H9 (cell line): ENCODE data around the gene EME1. TPM values are rescaled to one million over a fixed set of nuclear protein-coding genes. Genes with fewer than 3 reads are reported as not detected.
A peak's percentile ranks its signal among the peaks of the same experiment; 100 is the strongest.

Experiments
- DNase-seq: peaks from one replicate; pipeline ENCODE4 v3.0.0-alpha.2; 2017
- H2AFZ ChIP-seq: one replicate; pipeline ENCODE4 v1.6.1; 2013; ENCODE audit warnings: mild to moderate bottlenecking, low read length, control low read depth, moderate library complexity
- H2AK5ac ChIP-seq: 2 replicates; pipeline ENCODE4 v1.6.1; 2013; ENCODE audit warnings: low read length, control low read depth, mixed read lengths; ENCODE audit not compliant: insufficient read length
- H2BK120ac ChIP-seq: one replicate; pipeline ENCODE4 v1.6.1; 2013; ENCODE audit warnings: low read depth, mild to moderate bottlenecking, low read length, control low read depth, inconsistent platforms; ENCODE audit not compliant: poor library complexity, severe bottlenecking
- H2BK12ac ChIP-seq: 2 replicates; pipeline ENCODE4 v1.6.1; 2013; ENCODE audit warnings: low read length, control low read depth, mixed read lengths, low read depth; ENCODE audit not compliant: insufficient read length
- H2BK15ac ChIP-seq: 2 replicates; pipeline ENCODE4 v1.6.1; 2013; ENCODE audit warnings: low read depth, low read length, control low read depth
- H2BK20ac ChIP-seq: one replicate; pipeline ENCODE4 v1.6.1; 2013; ENCODE audit warnings: low read depth, mild to moderate bottlenecking, low read length, control low read depth, inconsistent platforms; ENCODE audit not compliant: poor library complexity, severe bottlenecking
- H2BK5ac ChIP-seq: 2 replicates; pipeline ENCODE4 v1.6.1; 2013; ENCODE audit warnings: low read length, control low read depth, mixed read lengths; ENCODE audit not compliant: insufficient read length
- H3K14ac ChIP-seq: 2 replicates; pipeline ENCODE4 v1.6.1; 2013; ENCODE audit warnings: low read length, control low read depth; ENCODE audit not compliant: insufficient read depth
- H3K18ac ChIP-seq: 2 replicates; pipeline ENCODE4 v1.6.1; 2013; ENCODE audit warnings: low read depth, mild to moderate bottlenecking, mixed read lengths, low read length, control low read depth; ENCODE audit not compliant: insufficient read length
- H3K23ac ChIP-seq: 2 replicates; pipeline ENCODE4 v1.6.1; 2013; ENCODE audit warnings: low read length, control low read depth, mixed read lengths, low read depth; ENCODE audit not compliant: insufficient read length
- H3K23me2 ChIP-seq: 2 replicates; pipeline ENCODE4 v1.6.1; 2013; ENCODE audit warnings: low read depth, mild to moderate bottlenecking, mixed read lengths, low read length, control low read depth; ENCODE audit not compliant: insufficient read length, poor library complexity, severe bottlenecking
- H3K27ac ChIP-seq: 2 replicates; pipeline ENCODE4 v1.5.1; 2013; ENCODE audit warnings: low read length, control low read depth, mixed read lengths, low read depth; ENCODE audit not compliant: insufficient read length
- H3K27me3 ChIP-seq: 2 replicates; pipeline ENCODE4 v1.6.1; 2013; ENCODE audit warnings: low read length, control low read depth, inconsistent platforms; ENCODE audit not compliant: insufficient read depth
- H3K4ac ChIP-seq: 2 replicates; pipeline ENCODE4 v1.6.1; 2013; ENCODE audit warnings: low read depth, mild to moderate bottlenecking, control low read depth, inconsistent platforms, low read length, moderate library complexity
- H3K4me1 ChIP-seq: 2 replicates; pipeline ENCODE4 v1.6.1; 2013; ENCODE audit warnings: low read length, control low read depth, inconsistent platforms; ENCODE audit not compliant: insufficient read depth
- H3K4me2 ChIP-seq: 2 replicates; pipeline ENCODE4 v1.6.1; 2013; ENCODE audit warnings: low read length, control low read depth, mixed read lengths; ENCODE audit not compliant: insufficient read length, insufficient read depth
- H3K56ac ChIP-seq: 2 replicates; pipeline ENCODE4 v1.6.1; 2013; ENCODE audit warnings: low read depth, mild to moderate bottlenecking, mixed read lengths, low read length, control low read depth; ENCODE audit not compliant: insufficient read length
- H3K79me1 ChIP-seq: 2 replicates; pipeline ENCODE4 v1.6.1; 2013; ENCODE audit warnings: low read depth, mild to moderate bottlenecking, moderate library complexity, low read length, control low read depth, inconsistent platforms; ENCODE audit not compliant: insufficient read depth, poor library complexity, severe bottlenecking
- H3K79me2 ChIP-seq: 2 replicates; pipeline ENCODE4 v1.6.1; 2013; ENCODE audit warnings: low read length, control low read depth, inconsistent platforms; ENCODE audit not compliant: insufficient read depth
- H3K9ac ChIP-seq: 2 replicates; pipeline ENCODE4 v1.6.1; 2013; ENCODE audit warnings: low read length, control low read depth, mixed read lengths; ENCODE audit not compliant: insufficient read length; ENCODE audit errors: extremely low read depth
- H3K9me3 ChIP-seq: one replicate; pipeline ENCODE4 v1.6.1; 2013; ENCODE audit warnings: low read depth, low read length, inconsistent platforms; ENCODE audit not compliant: control insufficient read depth
- H3T11ph ChIP-seq: one replicate; pipeline ENCODE4 v1.6.1; 2013; ENCODE audit warnings: mild to moderate bottlenecking, low read length, control low read depth, inconsistent platforms
- H4K20me1 ChIP-seq: one replicate; pipeline ENCODE4 v1.6.1; 2013; ENCODE audit not compliant: control insufficient read depth, insufficient read length, insufficient read depth
- H4K5ac ChIP-seq: 2 replicates; pipeline ENCODE4 v1.6.1; 2013; ENCODE audit warnings: low read depth, mild to moderate bottlenecking, mixed read lengths, low read length, control low read depth; ENCODE audit not compliant: insufficient read length
- H4K8ac ChIP-seq: replicated peaks from 2 replicates; pipeline ENCODE4 v1.6.1; 2013; ENCODE audit warnings: low read length, control low read depth, mixed read lengths, low read depth; ENCODE audit not compliant: insufficient read length
- H4K91ac ChIP-seq: 2 replicates; pipeline ENCODE4 v1.6.1; 2013; ENCODE audit warnings: low read depth, mild to moderate bottlenecking, moderate library complexity, mixed read lengths, low read length, control low read depth; ENCODE audit not compliant: insufficient read length
- H3K27ac Mint-ChIP-seq, 3 experiments: 2 replicates in 2 of 3; 3 replicates in 1 of 3; pipeline ENCODE4 v1.8.0; 2020 to 2021; ENCODE audit warnings: mixed read lengths in 3 of 3, mild to moderate bottlenecking in 1 of 3, moderate library complexity in 1 of 3
- H3K27me3 Mint-ChIP-seq: 2 replicates; pipeline ENCODE4 v1.8.0; 2021; ENCODE audit warnings: low read depth, mild to moderate bottlenecking, moderate library complexity, mixed read lengths
- H3K36me3 Mint-ChIP-seq, 3 experiments: 2 replicates in 2 of 3; 3 replicates in 1 of 3; pipeline ENCODE4 v1.8.0; 2020 to 2021; ENCODE audit warnings: low read depth in 3 of 3, mixed read lengths in 3 of 3; ENCODE audit not compliant: insufficient read depth in 1 of 3
- H3K4me1 Mint-ChIP-seq, 2 experiments: 2 replicates each; pipeline ENCODE4 v1.8.0; 2020; ENCODE audit warnings: mixed read lengths in 2 of 2
- H3K4me3 Mint-ChIP-seq, 2 experiments: 2 replicates in 1 of 2; 3 replicates in 1 of 2; pipeline ENCODE4 v1.8.0; 2020 to 2021; ENCODE audit warnings: mild to moderate bottlenecking in 2 of 2, mixed read lengths in 2 of 2, moderate library complexity in 1 of 2
- H3K9me3 Mint-ChIP-seq, 2 experiments: 2 replicates in 1 of 2; 3 replicates in 1 of 2; pipeline ENCODE4 v1.8.0; 2020; ENCODE audit warnings: mild to moderate bottlenecking in 2 of 2, mixed read lengths in 2 of 2, moderate library complexity in 1 of 2
- WGBS: extraction: QIAGEN DNeasy Blood & Tissue Kit; methylation state at CpG from one replicate; pipeline ENCODE4 v1.1.7; 2013; ENCODE audit warnings: missing lambda C conversion rate, low lambda C conversion rate, mixed read lengths; ENCODE audit not compliant: insufficient read length; ENCODE audit errors: extremely low coverage; 5-methylcytosine and 5-hydroxymethylcytosine counted together
- total RNA-seq: library from RNA; stranded (reverse); gene quantifications from 2 replicates; pipeline ENCODE4 v1.2.1, GENCODE V29; 2021
- TF ChIP-seq, protein P1 (sequence below): fragments of 200-600 bp; sonication (generic); conservative IDR thresholded peaks from 3 replicates; pipeline ENCODE4 v1.8.0; 2021; ENCODE audit warnings: antibody characterized with exemption, mild to moderate bottlenecking

EME1 gene
- total RNA-seq, 1 experiment from 2014 or later = 15.1 TPM

DNA sequence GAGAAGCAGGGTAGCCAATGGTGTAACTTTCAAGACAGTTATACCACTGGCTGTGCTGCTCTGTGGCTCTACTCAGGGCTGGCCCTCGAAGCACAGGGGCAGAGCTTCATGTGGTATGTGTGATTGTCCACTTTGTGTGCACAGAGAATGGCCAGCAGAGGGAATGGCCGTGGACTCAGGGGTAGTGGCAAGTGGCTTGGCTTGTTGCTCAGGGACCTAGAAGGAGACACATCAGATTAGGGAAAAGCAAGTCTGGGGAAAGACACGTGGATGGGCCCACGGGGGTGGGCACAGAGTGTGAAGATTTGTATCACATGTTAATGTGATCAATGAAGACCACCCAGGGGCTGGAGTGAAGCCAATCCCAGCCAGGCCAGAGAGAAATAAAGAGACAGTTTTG, 47.1 kb upstream of the EME1 start:
- Histone ChIP-seq H3K27me3 (no peaks in the 10 kb centered on the region), H2AFZ (no peak overlapping the region), H3K27ac (no peak overlapping the region), H3K23ac (no peak overlapping the region), H4K5ac (no peak overlapping the region), H3K18ac (no peak overlapping the region), H3K4ac (no peak overlapping the region), H4K91ac (no peak overlapping the region), H2BK120ac (no peak overlapping the region), H3K4me2 (no peak overlapping the region), H2BK12ac (no peak overlapping the region), H4K8ac (no peak overlapping the region), H4K20me1 (no peaks in the 10 kb centered on the region), H2BK15ac (no peak overlapping the region), H3K9me3 (no peaks in the 10 kb centered on the region), H3K56ac (no peak overlapping the region), H2BK20ac (no peak overlapping the region), H3K23me2 (no peaks in the 10 kb centered on the region), H3K9ac (no peak overlapping the region), H2BK5ac (no peak overlapping the region), H2AK5ac (no peak overlapping the region), H3T11ph (no peak overlapping the region), H3K79me2 (no peaks in the 10 kb centered on the region), H3K79me1 (no peaks in the 10 kb centered on the region), H3K4me1 (no peaks in the 10 kb centered on the region), H3K14ac (no peak overlapping the region; the same call in 1 of the 2 replicates)
- no peak overlapping the region for H3K4me3 Mint-ChIP-seq
- no CpG with 5 or more reads among the region's 4 CpGs for WGBS
- H3K9me3 Mint-ChIP-seq = no peaks in the 10 kb centered on the region
- H3K27me3 Mint-ChIP-seq = peaks cover 5% of the 10 kb centered on the region
- peak overlapping the region in 1 of 3 experiments; percentile 76; a peak in 1 of 7 replicates for H3K27ac Mint-ChIP-seq
- no peak for DNase-seq
- TF ChIP-seq, protein P1, sequence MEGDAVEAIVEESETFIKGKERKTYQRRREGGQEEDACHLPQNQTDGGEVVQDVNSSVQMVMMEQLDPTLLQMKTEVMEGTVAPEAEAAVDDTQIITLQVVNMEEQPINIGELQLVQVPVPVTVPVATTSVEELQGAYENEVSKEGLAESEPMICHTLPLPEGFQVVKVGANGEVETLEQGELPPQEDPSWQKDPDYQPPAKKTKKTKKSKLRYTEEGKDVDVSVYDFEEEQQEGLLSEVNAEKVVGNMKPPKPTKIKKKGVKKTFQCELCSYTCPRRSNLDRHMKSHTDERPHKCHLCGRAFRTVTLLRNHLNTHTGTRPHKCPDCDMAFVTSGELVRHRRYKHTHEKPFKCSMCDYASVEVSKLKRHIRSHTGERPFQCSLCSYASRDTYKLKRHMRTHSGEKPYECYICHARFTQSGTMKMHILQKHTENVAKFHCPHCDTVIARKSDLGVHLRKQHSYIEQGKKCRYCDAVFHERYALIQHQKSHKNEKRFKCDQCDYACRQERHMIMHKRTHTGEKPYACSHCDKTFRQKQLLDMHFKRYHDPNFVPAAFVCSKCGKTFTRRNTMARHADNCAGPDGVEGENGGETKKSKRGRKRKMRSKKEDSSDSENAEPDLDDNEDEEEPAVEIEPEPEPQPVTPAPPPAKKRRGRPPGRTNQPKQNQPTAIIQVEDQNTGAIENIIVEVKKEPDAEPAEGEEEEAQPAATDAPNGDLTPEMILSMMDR = no peak
- H3K4me1 Mint-ChIP-seq = peaks cover 7 to 11% of the 10 kb centered on the region in 2 experiments
- H3K36me3 Mint-ChIP-seq = no peaks in the 10 kb centered on the region
